ENCODE results near the gene UNCX.

Gene UNCX

DNA sequence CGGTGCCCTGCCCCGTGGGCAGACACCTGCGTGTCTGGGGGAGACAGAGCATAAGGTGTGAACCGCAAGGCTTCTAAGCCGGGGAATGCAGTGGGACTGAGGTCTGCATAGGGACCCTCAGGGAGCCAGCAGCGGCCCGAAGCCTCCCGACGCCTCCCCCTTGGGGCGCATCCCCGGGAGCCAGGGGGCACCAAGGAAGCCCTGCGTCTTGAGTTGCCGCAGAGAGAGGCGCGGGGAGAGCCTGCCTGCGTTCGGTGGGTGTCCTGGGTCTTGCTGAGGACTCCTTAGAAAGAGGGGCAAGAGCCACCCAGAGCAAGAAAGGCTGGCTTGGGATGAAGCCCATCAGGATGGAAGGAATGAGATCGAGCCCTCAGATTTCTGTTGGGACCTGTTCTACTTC is 18.2 kb upstream of the UNCX start:
- no peak overlapping the region for H3K4me3 ChIP-seq (ENCODE audit: low read depth, low read length)
- in situ Hi-C loops (cut with HindIII; ENCODE audit: low pct_ligation_motif_present, low sequenced_read_pairs) = no loop called here
- no peaks in the 10 kb centered on the region for H3K36me3 ChIP-seq (replicated peaks)
- no peak overlapping the region for H3K27ac ChIP-seq
- TF ChIP-seq, protein P1, sequence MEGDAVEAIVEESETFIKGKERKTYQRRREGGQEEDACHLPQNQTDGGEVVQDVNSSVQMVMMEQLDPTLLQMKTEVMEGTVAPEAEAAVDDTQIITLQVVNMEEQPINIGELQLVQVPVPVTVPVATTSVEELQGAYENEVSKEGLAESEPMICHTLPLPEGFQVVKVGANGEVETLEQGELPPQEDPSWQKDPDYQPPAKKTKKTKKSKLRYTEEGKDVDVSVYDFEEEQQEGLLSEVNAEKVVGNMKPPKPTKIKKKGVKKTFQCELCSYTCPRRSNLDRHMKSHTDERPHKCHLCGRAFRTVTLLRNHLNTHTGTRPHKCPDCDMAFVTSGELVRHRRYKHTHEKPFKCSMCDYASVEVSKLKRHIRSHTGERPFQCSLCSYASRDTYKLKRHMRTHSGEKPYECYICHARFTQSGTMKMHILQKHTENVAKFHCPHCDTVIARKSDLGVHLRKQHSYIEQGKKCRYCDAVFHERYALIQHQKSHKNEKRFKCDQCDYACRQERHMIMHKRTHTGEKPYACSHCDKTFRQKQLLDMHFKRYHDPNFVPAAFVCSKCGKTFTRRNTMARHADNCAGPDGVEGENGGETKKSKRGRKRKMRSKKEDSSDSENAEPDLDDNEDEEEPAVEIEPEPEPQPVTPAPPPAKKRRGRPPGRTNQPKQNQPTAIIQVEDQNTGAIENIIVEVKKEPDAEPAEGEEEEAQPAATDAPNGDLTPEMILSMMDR (IDR thresholded peaks at IDR 0.05; ENCODE audit: low read depth, low read length, missing control alignments) = no peak
- H3K27me3 ChIP-seq (replicated peaks) = peaks cover 37% of the 10 kb centered on the region
- DNase-seq = no peak

DNA sequence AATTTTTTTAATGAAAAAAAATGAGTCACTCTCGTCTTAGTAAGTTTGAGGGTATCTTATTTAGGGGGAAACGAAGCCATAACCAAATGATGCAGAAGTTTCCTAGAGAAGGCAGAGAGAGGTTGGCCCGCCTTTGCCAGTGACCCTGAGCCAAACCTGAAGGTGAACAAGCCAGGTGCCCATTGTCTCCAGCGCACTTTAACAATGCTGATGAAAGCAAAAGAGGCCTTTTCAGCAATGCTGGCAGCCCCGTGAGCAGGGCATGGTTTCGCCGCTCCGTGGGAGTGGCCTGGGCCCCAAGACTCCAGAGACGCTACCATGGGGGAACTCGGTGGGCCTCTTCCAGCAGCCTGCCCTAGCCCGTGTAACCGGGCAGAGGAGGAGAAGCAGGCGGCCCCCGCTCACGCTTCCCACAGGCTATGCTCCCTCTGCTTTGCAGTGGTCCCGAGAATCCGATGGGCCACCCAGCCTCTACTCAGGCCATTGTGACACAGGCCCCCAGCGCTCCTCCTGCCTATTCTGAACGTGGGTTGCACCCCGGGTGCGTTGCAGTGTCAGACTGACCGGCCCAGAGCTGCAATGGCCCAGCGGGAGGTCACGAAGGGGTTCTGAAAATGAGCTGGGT is 14.0 kb upstream of the UNCX start:
- peaks cover 42% of the 10 kb centered on the region for H3K27me3 ChIP-seq (replicated peaks)
- no peak for DNase-seq
- in situ Hi-C loops (cut with HindIII; ENCODE audit: low pct_ligation_motif_present, low sequenced_read_pairs) = no loop called here

DNA sequence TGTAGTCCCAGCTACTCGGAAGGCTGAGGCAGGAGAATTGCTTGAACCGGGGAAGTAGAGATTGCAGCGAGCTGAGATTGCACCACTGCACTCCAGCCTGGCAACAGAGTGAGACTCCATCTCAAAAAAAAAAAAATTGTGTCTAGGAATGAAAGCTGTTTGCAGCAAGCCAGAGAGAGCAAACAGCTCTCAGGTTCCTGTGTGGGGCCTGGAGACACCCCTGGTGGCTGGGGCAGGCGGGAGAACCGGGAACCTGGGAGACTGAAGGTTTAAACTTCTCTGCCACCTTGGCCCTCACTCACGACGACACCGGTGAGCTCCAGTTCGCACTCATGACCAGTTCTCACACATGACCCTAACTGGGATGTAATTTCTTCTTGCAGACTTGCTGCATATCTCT is 13.2 kb upstream of the UNCX start:
- TF ChIP-seq, protein P1 (IDR thresholded peaks at IDR 0.05; ENCODE audit: low read depth, low read length, missing control alignments) = no peak
- Histone ChIP-seq H3K4me3 (ENCODE audit: low read depth, low read length) (no peak overlapping the region), H3K27me3 (replicated peaks) (peaks cover 48% of the 10 kb centered on the region), H3K27ac (no peak overlapping the region), H3K36me3 (replicated peaks) (no peaks in the 10 kb centered on the region)
- in situ Hi-C loops (cut with HindIII; ENCODE audit: low pct_ligation_motif_present, low sequenced_read_pairs) = no loop called here
- no peak for DNase-seq

More for the DNA sequence above, 14.0 kb upstream of the UNCX start:
- no peak overlapping the region for H3K27ac ChIP-seq
- TF ChIP-seq, protein P1 (IDR thresholded peaks at IDR 0.05; ENCODE audit: low read depth, low read length, missing control alignments) = no peak
- no peaks in the 10 kb centered on the region for H3K36me3 ChIP-seq (replicated peaks)
- no peak overlapping the region for H3K4me3 ChIP-seq (ENCODE audit: low read depth, low read length)

DNA sequence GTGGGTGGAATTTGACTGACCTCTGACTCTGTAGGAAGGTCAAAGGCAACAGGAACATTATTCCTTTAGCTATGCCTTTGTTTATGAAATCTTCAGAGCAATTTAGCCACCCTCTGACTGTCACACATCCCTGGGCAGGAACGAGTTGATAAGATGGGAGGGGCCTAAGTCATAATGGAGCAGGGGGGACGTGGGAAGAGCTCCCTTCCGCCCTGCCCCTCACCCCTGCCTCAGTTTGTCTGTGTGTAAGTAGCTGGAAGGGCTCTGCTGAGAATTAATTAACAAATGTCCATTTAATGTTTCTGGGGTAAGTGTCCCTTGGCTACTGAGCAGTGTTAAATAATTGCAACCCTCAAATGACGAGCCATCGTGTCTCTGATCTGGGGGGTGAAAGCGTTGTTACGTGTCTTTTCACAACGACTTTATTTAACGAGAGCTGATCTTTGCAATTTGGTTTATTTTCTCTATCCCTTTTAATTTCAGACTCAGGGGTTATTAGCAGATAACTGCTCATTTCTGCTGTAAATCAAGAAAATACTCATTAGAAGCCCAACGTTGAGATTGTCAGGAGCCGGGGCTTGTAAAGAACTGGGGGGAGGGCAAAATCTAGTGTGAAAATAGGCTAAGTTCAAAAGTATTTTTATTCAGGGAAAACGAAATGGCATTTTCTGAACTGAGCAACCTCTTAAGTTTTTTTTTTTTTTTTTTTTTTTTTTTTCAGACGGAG is 12.5 kb upstream of the UNCX start:
- Histone ChIP-seq H3K36me3 (replicated peaks) (no peaks in the 10 kb centered on the region), H3K4me3 (ENCODE audit: low read depth, low read length) (no peak overlapping the region), H3K27ac (no peak overlapping the region), H3K27me3 (replicated peaks) (peaks cover 46% of the 10 kb centered on the region)
- TF ChIP-seq, protein P1 (IDR thresholded peaks at IDR 0.05; ENCODE audit: low read depth, low read length, missing control alignments) = no peak
- DNase-seq = no peak
- in situ Hi-C loops (cut with HindIII; ENCODE audit: low pct_ligation_motif_present, low sequenced_read_pairs) = no loop called here

DNA sequence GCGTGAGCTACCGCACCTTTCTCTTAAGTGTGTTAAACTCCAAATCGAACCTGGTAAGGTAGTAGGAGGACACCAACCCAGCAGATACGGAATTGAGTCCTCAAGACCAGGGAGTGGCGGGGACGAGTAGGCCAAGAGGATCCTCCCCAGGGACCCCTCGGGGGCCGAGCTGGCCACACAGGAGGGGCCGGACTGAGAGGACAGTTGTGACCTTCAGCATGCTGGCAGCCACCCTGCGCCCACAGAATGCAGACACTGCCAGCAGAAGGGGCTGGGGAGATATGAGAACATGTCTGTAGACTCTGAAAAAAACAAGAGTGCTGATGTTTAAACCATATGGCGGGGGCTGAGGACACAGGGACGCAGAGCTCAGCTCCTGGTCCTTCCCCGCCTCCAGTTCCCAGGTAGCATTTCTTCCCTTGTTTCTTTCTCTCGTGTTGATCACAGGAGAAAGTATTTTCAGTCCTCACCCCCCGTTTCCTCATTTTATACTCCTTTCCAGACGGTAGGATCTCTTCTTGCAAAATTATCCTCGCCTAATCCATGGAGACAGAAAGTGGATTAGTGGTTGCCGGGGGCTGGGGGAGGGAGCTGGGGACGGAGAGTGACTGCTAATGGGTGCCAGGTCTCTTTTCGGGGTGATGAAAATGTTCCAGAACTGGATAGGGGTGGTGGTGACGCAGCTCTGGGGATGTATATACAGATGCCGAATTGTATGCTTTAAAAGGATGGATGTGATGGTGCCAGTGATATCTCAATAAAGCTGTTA is 11.5 kb upstream of the UNCX start:
- Histone ChIP-seq H3K27me3 (replicated peaks) (peaks cover 55% of the 10 kb centered on the region), H3K27ac (no peak overlapping the region), H3K4me3 (ENCODE audit: low read depth, low read length) (no peak overlapping the region), H3K36me3 (replicated peaks) (no peaks in the 10 kb centered on the region)
- TF ChIP-seq, protein P1 (IDR thresholded peaks at IDR 0.05; ENCODE audit: low read depth, low read length, missing control alignments) = no peak
- in situ Hi-C loops (cut with HindIII; ENCODE audit: low pct_ligation_motif_present, low sequenced_read_pairs) = no loop called here
- no peak for DNase-seq

All from brain microvascular endothelial cell (primary cell).